Glutamatergic neuron (in vitro differentiated cells): ENCODE measurements around the gene TNPO3. TPM values are rescaled to one million over a fixed set of nuclear protein-coding genes. Genes with fewer than 3 reads are reported as not detected.

Experiments
- DNase-seq: peaks from one replicate; pipeline ENCODE4 v3.0.0; 2022
- H3K27ac Mint-ChIP-seq: one replicate; pipeline ENCODE4 v1.8.0; 2020; ENCODE audit warnings: mild to moderate bottlenecking, mixed read lengths, inconsistent platforms; ENCODE audit not compliant: unreplicated experiment
- H3K27me3 Mint-ChIP-seq: one replicate; pipeline ENCODE4 v1.8.0; 2020; ENCODE audit warnings: mild to moderate bottlenecking, moderate library complexity, mixed read lengths, inconsistent platforms; ENCODE audit not compliant: unreplicated experiment
- H3K36me3 Mint-ChIP-seq: one replicate; pipeline ENCODE4 v1.8.0; 2020; ENCODE audit warnings: mild to moderate bottlenecking, mixed read lengths, inconsistent platforms; ENCODE audit not compliant: unreplicated experiment
- H3K4me1 Mint-ChIP-seq: one replicate; pipeline ENCODE4 v1.8.0; 2020; ENCODE audit warnings: mild to moderate bottlenecking, low read depth, mixed read lengths, inconsistent platforms; ENCODE audit not compliant: unreplicated experiment
- H3K4me3 Mint-ChIP-seq: one replicate; pipeline ENCODE4 v1.8.0; 2020; ENCODE audit warnings: mild to moderate bottlenecking, mixed read lengths, inconsistent platforms; ENCODE audit not compliant: unreplicated experiment
- H3K9me3 Mint-ChIP-seq: one replicate; pipeline ENCODE4 v1.8.0; 2020; ENCODE audit warnings: mild to moderate bottlenecking, moderate library complexity, mixed read lengths, inconsistent platforms; ENCODE audit not compliant: unreplicated experiment
- total RNA-seq: library from RNA; stranded (reverse); fragmentation: NEBNext Ultra II Directional; extraction: Animal tissue kit (Norgen Biotek cat#: 25700); gene quantifications from one replicate; pipeline ENCODE4 v1.2.1, GENCODE V29; 2021; ENCODE audit not compliant: unreplicated experiment
- TF ChIP-seq, protein P1 (sequence below): fragments of 200-600 bp; sonication (generic); IDR thresholded peaks from one replicate; pipeline ENCODE4 v1.5.0; 2021; ENCODE audit not compliant: partially characterized antibody, unreplicated experiment

TNPO3 gene
- total RNA-seq, 1 donor from 2014 or later: 53.8 TPM

DNA sequence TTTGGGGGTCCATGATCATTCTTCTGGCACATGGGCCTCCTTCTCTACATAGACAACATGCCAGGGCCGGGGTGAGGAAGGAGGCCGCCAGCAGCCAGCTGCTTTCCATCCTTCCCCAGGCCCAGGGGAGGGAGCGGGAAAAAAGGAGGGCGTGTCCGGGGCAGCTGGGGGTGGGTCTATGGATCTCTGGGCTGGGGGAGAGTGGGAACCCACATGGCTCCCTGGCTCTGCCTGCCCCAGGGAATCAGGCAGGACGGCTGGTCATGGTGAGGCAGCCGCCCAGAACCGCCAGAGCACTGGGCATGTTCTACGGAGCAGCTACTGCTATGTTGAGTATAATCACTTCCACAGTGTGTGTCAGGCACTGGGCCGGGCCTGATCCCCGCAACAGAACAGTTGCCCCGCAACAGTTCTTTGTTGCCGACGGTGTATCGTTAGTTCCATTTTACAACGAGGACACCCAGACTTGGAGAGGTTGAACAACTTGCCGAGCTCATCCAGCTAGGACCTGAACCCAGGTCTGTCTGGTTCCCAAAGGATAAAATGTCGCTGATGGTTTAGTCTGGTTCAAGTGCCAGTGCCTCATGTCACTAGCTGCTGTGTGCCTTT, 123.6 kb downstream of the TNPO3 start:
- no peaks in the 10 kb centered on the region for H3K36me3 Mint-ChIP-seq
- no peak overlapping the region for H3K4me3 Mint-ChIP-seq
- TF ChIP-seq, protein P1, sequence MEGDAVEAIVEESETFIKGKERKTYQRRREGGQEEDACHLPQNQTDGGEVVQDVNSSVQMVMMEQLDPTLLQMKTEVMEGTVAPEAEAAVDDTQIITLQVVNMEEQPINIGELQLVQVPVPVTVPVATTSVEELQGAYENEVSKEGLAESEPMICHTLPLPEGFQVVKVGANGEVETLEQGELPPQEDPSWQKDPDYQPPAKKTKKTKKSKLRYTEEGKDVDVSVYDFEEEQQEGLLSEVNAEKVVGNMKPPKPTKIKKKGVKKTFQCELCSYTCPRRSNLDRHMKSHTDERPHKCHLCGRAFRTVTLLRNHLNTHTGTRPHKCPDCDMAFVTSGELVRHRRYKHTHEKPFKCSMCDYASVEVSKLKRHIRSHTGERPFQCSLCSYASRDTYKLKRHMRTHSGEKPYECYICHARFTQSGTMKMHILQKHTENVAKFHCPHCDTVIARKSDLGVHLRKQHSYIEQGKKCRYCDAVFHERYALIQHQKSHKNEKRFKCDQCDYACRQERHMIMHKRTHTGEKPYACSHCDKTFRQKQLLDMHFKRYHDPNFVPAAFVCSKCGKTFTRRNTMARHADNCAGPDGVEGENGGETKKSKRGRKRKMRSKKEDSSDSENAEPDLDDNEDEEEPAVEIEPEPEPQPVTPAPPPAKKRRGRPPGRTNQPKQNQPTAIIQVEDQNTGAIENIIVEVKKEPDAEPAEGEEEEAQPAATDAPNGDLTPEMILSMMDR: no peak
- H3K27me3 Mint-ChIP-seq: peaks cover 3% of the 10 kb centered on the region
- H3K4me1 Mint-ChIP-seq: no peaks in the 10 kb centered on the region
- no peaks in the 10 kb centered on the region for H3K9me3 Mint-ChIP-seq
- no peak overlapping the region for H3K27ac Mint-ChIP-seq
- DNase-seq: no peak

DNA sequence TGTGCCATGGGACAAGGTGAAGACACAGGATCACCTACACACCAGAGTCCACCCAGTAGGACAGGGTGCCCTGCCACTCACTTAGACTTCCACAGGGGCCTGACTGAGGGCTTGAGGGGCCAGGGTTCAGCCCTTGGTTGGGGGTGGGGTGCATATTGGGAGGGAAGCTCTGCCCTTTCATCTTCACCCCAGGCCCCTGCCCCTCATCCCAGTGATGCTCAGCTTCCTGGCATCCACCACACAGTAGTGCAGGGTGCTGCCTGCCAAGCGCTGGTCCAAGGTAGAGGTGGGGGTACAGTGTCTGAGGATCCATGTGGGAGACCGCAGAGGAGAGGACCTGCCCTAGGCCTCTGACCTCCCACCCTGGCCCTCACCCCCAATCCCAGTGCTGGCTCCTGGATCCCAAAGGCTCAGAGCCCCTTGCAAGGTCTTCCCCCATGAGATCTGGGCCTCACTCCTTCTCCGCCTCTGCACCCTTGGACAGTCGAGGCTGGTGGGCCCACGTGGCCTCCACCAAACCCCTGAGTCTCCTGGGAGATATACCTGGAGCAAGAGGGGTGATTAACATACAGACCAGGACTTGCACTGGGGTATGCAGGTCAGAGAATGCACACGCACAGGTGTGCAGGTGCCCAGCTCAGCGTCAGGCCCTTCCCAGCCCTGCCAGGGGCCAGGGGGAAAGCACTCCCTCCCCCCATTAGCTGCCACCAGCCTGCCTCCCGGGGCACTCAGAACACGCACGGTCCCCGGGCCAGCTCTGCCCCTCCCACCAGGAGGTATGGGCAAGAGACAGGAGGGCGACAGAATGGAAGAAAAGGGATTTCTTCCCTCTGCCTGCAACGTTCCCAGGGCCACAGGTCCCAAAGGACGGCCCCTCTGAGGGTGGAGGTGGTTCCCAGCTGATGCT, 125.8 kb downstream of the TNPO3 start:
- peaks cover 3% of the 10 kb centered on the region for H3K27me3 Mint-ChIP-seq
- no peak overlapping the region for H3K27ac Mint-ChIP-seq
- no peaks in the 10 kb centered on the region for H3K36me3 Mint-ChIP-seq
- no peak for DNase-seq
- no peak overlapping the region for H3K4me3 Mint-ChIP-seq
- H3K9me3 Mint-ChIP-seq: no peaks in the 10 kb centered on the region
- TF ChIP-seq, protein P1: no peak
- H3K4me1 Mint-ChIP-seq: no peaks in the 10 kb centered on the region

DNA sequence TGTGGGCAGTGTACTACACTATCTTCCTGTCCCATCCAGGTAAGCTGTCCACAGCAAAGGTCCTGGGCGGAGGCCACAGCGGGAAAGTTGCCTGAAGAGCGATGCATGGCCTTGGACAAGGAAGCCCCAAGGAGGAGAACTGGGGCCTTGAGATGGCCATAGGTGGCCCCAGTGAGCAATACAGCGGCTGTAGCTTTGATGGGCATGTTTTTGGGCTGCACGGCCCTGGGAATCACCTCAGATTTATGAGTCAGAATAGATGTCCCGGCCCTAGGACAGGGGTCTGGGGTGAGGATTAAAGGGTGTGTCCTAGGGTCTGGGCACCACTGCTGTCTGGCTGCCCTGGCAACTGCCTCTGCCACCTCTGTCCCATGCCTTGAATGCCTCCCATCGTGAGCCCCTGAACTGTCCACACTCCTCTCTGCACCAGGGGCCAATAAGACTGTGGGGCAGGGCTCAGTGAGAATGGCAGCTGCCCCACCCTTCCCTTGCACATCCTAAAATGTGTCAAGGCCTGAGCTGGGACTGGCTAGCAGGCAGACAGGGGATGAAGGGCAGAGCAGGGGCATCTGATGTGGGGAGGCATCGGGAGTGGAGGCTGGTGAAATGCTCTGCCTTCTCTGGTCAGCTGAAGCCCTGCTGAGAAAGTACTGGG, 126.6 kb downstream of the TNPO3 start:
- TF ChIP-seq, protein P1: no peak
- no peak overlapping the region for H3K27ac Mint-ChIP-seq
- no peak overlapping the region for H3K4me3 Mint-ChIP-seq
- H3K36me3 Mint-ChIP-seq: no peaks in the 10 kb centered on the region
- H3K9me3 Mint-ChIP-seq: no peaks in the 10 kb centered on the region
- no peaks in the 10 kb centered on the region for H3K4me1 Mint-ChIP-seq
- no peak for DNase-seq
- peaks cover under 1% of the 10 kb centered on the region for H3K27me3 Mint-ChIP-seq

DNA sequence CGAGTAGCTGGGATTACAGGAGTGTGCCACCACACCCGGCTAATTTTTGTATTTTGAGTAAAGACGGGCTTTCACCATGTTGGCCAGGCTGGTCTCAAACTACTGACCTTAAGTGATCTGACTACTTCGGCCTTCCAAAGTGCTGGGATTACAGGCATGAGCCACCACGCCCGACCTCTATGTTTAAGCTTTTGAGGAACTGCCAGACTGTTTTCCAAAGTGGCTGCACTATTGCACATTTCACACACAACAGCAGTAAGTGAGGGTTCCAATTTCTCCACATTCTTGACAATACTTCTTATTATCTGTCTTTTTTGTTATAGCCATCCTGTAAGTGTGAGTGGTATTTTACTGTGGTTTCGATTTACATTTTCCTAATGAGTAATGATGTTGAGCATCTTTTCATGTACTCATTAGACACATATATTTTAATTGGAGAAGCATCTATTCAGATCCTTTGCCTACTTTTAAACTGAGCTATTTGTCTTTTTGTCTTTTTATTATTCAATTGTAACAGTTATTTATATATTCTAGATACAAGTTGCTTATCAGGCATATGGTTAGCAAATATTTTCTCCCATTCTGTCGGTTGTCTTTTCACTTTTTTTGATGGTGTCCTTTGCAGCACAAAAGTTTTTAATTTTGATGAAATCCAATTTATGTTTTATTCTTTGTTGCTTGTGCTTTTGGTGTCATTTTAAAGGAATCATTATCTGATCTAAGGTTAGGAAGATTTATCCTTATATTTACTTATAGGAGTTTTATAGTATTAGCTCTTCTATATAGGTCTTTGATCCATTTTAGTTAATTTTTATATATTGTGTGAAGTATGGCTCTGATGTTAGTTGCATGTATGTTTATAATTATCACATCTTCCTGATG, 130.0 kb downstream of the TNPO3 start:
- DNase-seq: no peak
- Mint-ChIP-seq H3K27me3 (peaks cover 5% of the 10 kb centered on the region), H3K36me3 (no peaks in the 10 kb centered on the region), H3K9me3 (peaks cover 2% of the 10 kb centered on the region), H3K4me3 (no peak overlapping the region), H3K27ac (no peak overlapping the region), H3K4me1 (peaks cover 10% of the 10 kb centered on the region)
- TF ChIP-seq, protein P1: no peak
